H1 (cell line): ENCODE data around the gene LY6G6D. TPM values are rescaled to one million over a fixed set of nuclear protein-coding genes. Genes with fewer than 3 reads are reported as not detected.

ENCODE experiments used
- CTCF ChIA-PET: fragments of 300-600 bp; sonication (Branson Sonifier 250); formaldehyde crosslinking; loops from one replicate; lab custom pipeline; 2021; ENCODE audit not compliant: partially characterized antibody; lab: Charles Lee
- POLR2A ChIA-PET: fragments of 300-600 bp; sonication (Branson Sonifier 250); formaldehyde crosslinking; loops from one replicate; lab custom pipeline; 2021; ENCODE audit warnings: inconsistent platforms; ENCODE audit not compliant: partially characterized antibody; lab: Charles Lee
- DNase-seq, 2 experiments: peaks; one replicate each; pipeline versions ENCODE4 v3.0.0 to v3.0.0-alpha.2; 2010 to 2022; ENCODE audit warnings: low spot score in 2 of 2, low read depth in 1 of 2, mixed read lengths in 1 of 2
- FAIRE-seq: peaks from 2 replicates; lab custom pipeline; 2011; peaks lifted over from hg19 to GRCh38; lab: Jason Lieb, UNC
- H2AFZ ChIP-seq: 2 replicates; pipeline ENCODE4 v1.8.1; 2012; ENCODE audit warnings: low read length, inconsistent platforms
- H2AK5ac ChIP-seq: 2 replicates; pipeline ENCODE4 v1.6.1; 2013; ENCODE audit warnings: low read depth, low read length
- H2BK120ac ChIP-seq: replicated peaks from 2 replicates; pipeline ENCODE3; 2013; ENCODE audit warnings: low read depth, low read length, inconsistent platforms
- H2BK12ac ChIP-seq: 2 replicates; pipeline ENCODE4 v1.6.1; 2013; ENCODE audit warnings: low read depth, low read length
- H2BK15ac ChIP-seq: 2 replicates; pipeline ENCODE4 v1.6.1; 2013; ENCODE audit warnings: low read length
- H2BK20ac ChIP-seq: 2 replicates; pipeline ENCODE4 v1.6.1; 2013; ENCODE audit warnings: low read length
- H2BK5ac ChIP-seq: 2 replicates; pipeline ENCODE4 v1.6.1; 2013; ENCODE audit warnings: low read depth, low read length
- H3K14ac ChIP-seq: 2 replicates; pipeline ENCODE4 v1.6.1; 2013; ENCODE audit warnings: inconsistent platforms; ENCODE audit not compliant: insufficient read length
- H3K18ac ChIP-seq: 2 replicates; pipeline ENCODE4 v1.6.1; 2013; ENCODE audit warnings: low read length; ENCODE audit errors: extremely low read depth
- H3K23ac ChIP-seq: 2 replicates; pipeline ENCODE4 v1.6.1; 2013; ENCODE audit warnings: inconsistent platforms; ENCODE audit not compliant: insufficient read length
- H3K23me2 ChIP-seq: 2 replicates; pipeline ENCODE4 v1.6.1; 2013; ENCODE audit warnings: low read depth, low read length
- H3K27ac ChIP-seq: 2 replicates; pipeline ENCODE4 v1.6.1; 2011; ENCODE audit warnings: low read depth, low read length, inconsistent platforms
- H3K27me3 ChIP-seq, 4 experiments: replicated peaks in 1 of 4; 1 replicate in 1 of 4; 2 replicates in 3 of 4; pipeline versions ENCODE4 v1.6.1 to v1.8.1; 2011 to 2013; ENCODE audit warnings: low read length in 3 of 4, mild to moderate bottlenecking in 3 of 4, inconsistent platforms in 2 of 4, mixed read lengths in 2 of 4, moderate library complexity in 1 of 4; ENCODE audit not compliant: control insufficient read depth in 3 of 4, insufficient read depth in 3 of 4; ENCODE audit errors: extremely low read depth in 1 of 4
- H3K36me3 ChIP-seq, 4 experiments: 2 replicates each; pipeline versions ENCODE4 v1.6.1 to v1.8.1; 2011 to 2013; ENCODE audit warnings: mild to moderate bottlenecking in 4 of 4, low read length in 3 of 4, moderate library complexity in 2 of 4, control low read depth in 1 of 4, inconsistent platforms in 1 of 4; ENCODE audit not compliant: insufficient read depth in 4 of 4, control insufficient read depth in 2 of 4
- H3K4ac ChIP-seq: replicated peaks from 2 replicates; pipeline ENCODE3; 2013; ENCODE audit warnings: low read length, low read depth, mixed read lengths, inconsistent platforms; ENCODE audit not compliant: insufficient read length
- H3K4me1 ChIP-seq, 4 experiments: replicated peaks in 1 of 4; 1 replicate in 1 of 4; 2 replicates in 3 of 4; pipeline versions ENCODE4 v1.6.1 to v1.8.1; 2011 to 2013; ENCODE audit warnings: low read length in 3 of 4, inconsistent platforms in 2 of 4, mixed read lengths in 1 of 4; ENCODE audit not compliant: insufficient read depth in 4 of 4, control insufficient read depth in 3 of 4
- H3K4me2 ChIP-seq, 2 experiments: 2 replicates each; pipeline versions ENCODE4 v1.6.1 to v1.8.1; 2011 to 2013; ENCODE audit warnings: low read depth in 2 of 2, low read length in 2 of 2, control low read depth in 1 of 2, inconsistent platforms in 1 of 2, mild to moderate bottlenecking in 1 of 2; ENCODE audit not compliant: insufficient read depth in 1 of 2
- H3K4me3 ChIP-seq, 4 experiments: fragments of 200-600, 300-600 bp in 1 of 4; sonication (generic), shearing (Covaris generic), sonication (Bioruptor Twin) in 1 of 4; 2 replicates each; pipeline versions ENCODE4 v1.5.1 to v1.8.1; 2011 to 2016; ENCODE audit warnings: low read length in 4 of 4, low read depth in 3 of 4, control low read depth in 2 of 4, inconsistent platforms in 2 of 4, mild to moderate bottlenecking in 2 of 4, mixed read lengths in 1 of 4, moderate library complexity in 1 of 4; ENCODE audit not compliant: insufficient read depth in 2 of 4; ENCODE audit errors: extremely low read depth in 1 of 4
- H3K56ac ChIP-seq: replicated peaks from 2 replicates; pipeline ENCODE3; 2013; ENCODE audit warnings: low read depth, mild to moderate bottlenecking, mixed read lengths, low read length, inconsistent platforms; ENCODE audit not compliant: insufficient read length
- H3K79me1 ChIP-seq: 2 replicates; pipeline ENCODE4 v1.6.1; 2013; ENCODE audit warnings: low read depth, low read length, control low read depth
- H3K79me2 ChIP-seq, 2 experiments: 2 replicates each; pipeline versions ENCODE4 v1.6.1 to v1.8.1; 2012 to 2013; ENCODE audit warnings: low read length in 2 of 2, mild to moderate bottlenecking in 2 of 2, inconsistent platforms in 1 of 2; ENCODE audit not compliant: insufficient read depth in 2 of 2, control insufficient read depth in 1 of 2
- H3K9ac ChIP-seq, 4 experiments: replicated peaks in 1 of 4; 1 replicate in 1 of 4; 2 replicates in 3 of 4; pipeline versions ENCODE4 v1.6.1 to v1.8.1; 2011 to 2013; ENCODE audit warnings: low read depth in 3 of 4, low read length in 3 of 4, control low read depth in 2 of 4, mild to moderate bottlenecking in 2 of 4, moderate library complexity in 2 of 4, inconsistent platforms in 1 of 4; ENCODE audit errors: extremely low read depth in 1 of 4
- H3K9me3 ChIP-seq, 2 experiments: 2 replicates each; pipeline versions ENCODE4 v1.6.1 to v1.8.1; 2012 to 2013; ENCODE audit warnings: mild to moderate bottlenecking in 2 of 2, moderate library complexity in 2 of 2, control low read depth in 1 of 2, inconsistent platforms in 1 of 2, low read depth in 1 of 2, low read length in 1 of 2, mixed read lengths in 1 of 2; ENCODE audit not compliant: insufficient read depth in 2 of 2
- H4K20me1 ChIP-seq, 2 experiments: replicated peaks in 1 of 2; 2 replicates each; pipeline versions ENCODE3 to v1.8.1; 2011 to 2013; ENCODE audit warnings: inconsistent platforms in 2 of 2, low read length in 2 of 2, mild to moderate bottlenecking in 1 of 2; ENCODE audit not compliant: insufficient read depth in 2 of 2, control insufficient read depth in 1 of 2
- H4K5ac ChIP-seq: 2 replicates; pipeline ENCODE4 v1.6.1; 2013; ENCODE audit warnings: low read length, low read depth, mixed read lengths, inconsistent platforms; ENCODE audit not compliant: insufficient read length
- H4K8ac ChIP-seq: 2 replicates; pipeline ENCODE4 v1.8.0; 2013; ENCODE audit warnings: mild to moderate bottlenecking, moderate library complexity, low read length, inconsistent platforms; ENCODE audit not compliant: insufficient read depth; ENCODE audit errors: extremely low read depth
- H4K91ac ChIP-seq: replicated peaks from 2 replicates; pipeline ENCODE3; 2013; ENCODE audit warnings: low read length, mixed read lengths, inconsistent platforms; ENCODE audit not compliant: insufficient read length
- SAP30 ChIP-seq: fragments of 300-600 bp; sonication (generic); IDR thresholded peaks from 2 replicates; pipeline ENCODE4 v1.7.1; 2012; ENCODE audit warnings: low read length, moderate library complexity, mild to moderate bottlenecking, inconsistent platforms; ENCODE audit not compliant: insufficient read depth, insufficient replicate concordance
- WGBS, 2 experiments: shearing (Covaris generic) in 1 of 2; methylation state at CpG; one replicate each; pipeline versions ENCODE4 v1.1.6 to v1.1.7; 2013 to 2015; ENCODE audit warnings: low lambda C conversion rate in 2 of 2, mixed read lengths in 2 of 2, inconsistent platforms in 1 of 2, low coverage in 1 of 2, missing lambda C conversion rate in 1 of 2; ENCODE audit not compliant: insufficient replicate concordance in 2 of 2, insufficient coverage in 1 of 2, insufficient read length in 1 of 2; ENCODE audit errors: extremely low coverage in 1 of 2, missing lambda C conversion rate in 1 of 2; 5-methylcytosine and 5-hydroxymethylcytosine counted together
- polyA plus RNA-seq, 7 experiments: library from polyadenylated mRNA; depleted of rRNA in 3 of 7; stranded (reverse) in 5 of 7; unstranded in 2 of 7; fragments of >200 nt in 5 of 7; fragments of 200-250 nt in 2 of 7; gene quantifications; 1 replicate in 5 of 7; 2 replicates in 1 of 7; 4 replicates in 1 of 7; pipeline versions ENCODE4 v1.2.1 to v1.2.3, GENCODE V29; 2011 to 2013; ENCODE audit warnings: missing spikeins in 2 of 7, mixed read lengths in 2 of 7
- total RNA-seq: library from RNA; stranded (reverse); fragmentation: NEBNext Ultra II Directional; extraction: Animal tissue kit (Norgen Biotek cat#: 25700); gene quantifications from 2 replicates; pipeline ENCODE4 v1.2.1, GENCODE V29; 2021

The LY6G6D gene
- total and polyA plus RNA-seq, 2 of the 8 experiments (the other 6 are each of a cell fraction or from before 2014, with no cell fraction given) = 1.8 TPM; not detected in 1

DNA sequence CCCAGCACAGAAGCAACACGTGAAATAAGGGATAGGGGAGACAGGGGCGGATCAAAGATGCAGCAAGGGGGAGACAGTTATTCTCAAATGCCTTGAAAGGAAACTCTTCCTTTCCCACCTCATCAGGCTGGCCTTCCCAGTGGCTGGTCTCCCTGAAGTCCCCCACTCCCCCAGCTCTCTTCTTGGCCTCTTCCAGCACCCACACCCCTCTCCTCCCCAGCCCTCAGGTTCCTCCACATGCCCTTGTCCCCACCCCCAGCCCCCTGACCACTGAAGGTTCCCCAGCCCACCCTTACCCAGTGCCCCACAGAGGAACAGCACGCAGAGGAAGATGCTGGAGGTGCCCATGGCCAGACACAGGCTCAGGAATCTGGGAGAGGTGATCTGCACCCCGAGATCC lies 1.7 kb upstream of the LY6G6D start:
- Histone ChIP-seq H3K27me3 (no peaks in the 10 kb centered on the region; a peak in 1 of 7 replicates), H3K23me2 (peaks cover 3% of the 10 kb centered on the region; the same call in 1 of the 2 replicates), H4K20me1 (no peaks in the 10 kb centered on the region), H3K4me1 (peaks cover 11 to 24% (median 22%) of the 10 kb centered on the region in 4 experiments), H2BK20ac (no peak overlapping the region), H3K14ac (no peak overlapping the region), H3K4me2 (peak overlapping the region in 1 of 2 experiments; percentile 52; a peak in 2 of 4 replicates), H2BK5ac (peak overlapping the region; percentile 55), H2BK15ac (no peak overlapping the region), H3K79me2 (no peaks in the 10 kb centered on the region), H3K79me1 (no peaks in the 10 kb centered on the region), H2BK120ac (no peak overlapping the region), H3K23ac (no peak overlapping the region), H3K9ac (no peak overlapping the region), H4K5ac (no peak overlapping the region), H3K18ac (peak overlapping the region; percentile 62; the same call in 1 of the 2 replicates), H3K4me3 (peak overlapping the region in 1 of 4 experiments; percentile 15; a peak in 1 of 8 replicates)
- ChIA-PET POLR2A (interaction anchor here (0.5 to 4.7 kb wide), 14 partner anchors 10 to 114 kb away, joined by 3 to 36 read pairs (median 6); partner anchors contain the start of genes ABHD16A, CSNK2B, DDAH2 and GPANK1), CTCF (interaction anchor here (1.0 to 5.7 kb wide), 9 partner anchors 11 to 94 kb away, joined by 3 to 39 read pairs (median 6); partner anchors contain the start of genes DDAH2 and MPIG6B)
- no peak for DNase-seq
- no peak for TF ChIP-seq SAP30
- TF ChIP-seq, all 59 proteins: peak for 0
- Histone ChIP-seq H2AK5ac (no peak overlapping the region), H3K4ac (no peak overlapping the region), H3K56ac (no peak overlapping the region), H3K27ac (0 out of 2 replicates have a peak overlapping the region, but pooled peaks have one; percentile 0), H3K36me3 (no peaks in the 10 kb centered on the region), H2BK12ac (peak overlapping the region; percentile 86; the same call in 1 of the 2 replicates), H3K9me3 (no peaks in the 10 kb centered on the region), H4K91ac (no peak overlapping the region), H4K8ac (no peak overlapping the region), H2AFZ (peak overlapping the region; percentile 67; the same call in 1 of the 2 replicates)
- FAIRE-seq = no peak
- 81% methylated on average over 3 of the region's 4 CpGs; no CpG with 5 or more reads in 1 of the 2 experiments for WGBS, 2 experiments
